CD4-positive, alpha-beta T cell (primary cell): ENCODE results near the gene MUCL1. TPM values are rescaled to one million over a fixed set of nuclear protein-coding genes. Genes with fewer than 3 reads are reported as not detected.

Source experiments
- ATAC-seq: fragments of 200-7000 bp; cut with Tn5 transposase; one replicate; pipeline ENCODE4 v1.10.0; 2022; ENCODE audit warnings: mild to moderate bottlenecking; ENCODE audit not compliant: poor library complexity
- CTCF ChIA-PET: fragments of 350-600 bp; sonication (Branson Sonifier 250); formaldehyde crosslinking; loops from one replicate; lab custom pipeline; 2021; ENCODE audit warnings: antibody characterized with exemption, inconsistent platforms; lab: Charles Lee
- POLR2A ChIA-PET: fragments of 350-600 bp; sonication (Branson Sonifier 250); formaldehyde crosslinking; loops from one replicate; lab custom pipeline; 2021; ENCODE audit warnings: antibody characterized with exemption, inconsistent platforms; lab: Charles Lee
- DNase-seq, 14 experiments: peaks; one replicate each; pipeline ENCODE4 v3.0.0-alpha.2; 2013 to 2020; ENCODE audit warnings: mixed read lengths in 2 of 14
- H3K27ac ChIP-seq, 2 donors: one replicate each; pipeline versions ENCODE4 v1.5.1 to v1.7.0; 2013; ENCODE audit warnings: low read length in 2 of 2, low read depth in 1 of 2, mild to moderate bottlenecking in 1 of 2
- H3K27me3 ChIP-seq, 2 experiments: 1 replicate in 1 of 2; 2 replicates in 1 of 2; pipeline versions ENCODE4 v1.6.1 to v1.7.0; 2013; ENCODE audit warnings: low read length in 2 of 2, control low read depth in 1 of 2, mild to moderate bottlenecking in 1 of 2, moderate library complexity in 1 of 2; ENCODE audit not compliant: insufficient read depth in 2 of 2, control insufficient read depth in 1 of 2
- H3K36me3 ChIP-seq: one replicate; pipeline ENCODE4 v1.6.1; 2013; ENCODE audit warnings: low read length, control low read depth; ENCODE audit not compliant: insufficient read depth
- H3K4me1 ChIP-seq: one replicate; pipeline ENCODE4 v1.6.1; 2013; ENCODE audit warnings: low read length, control low read depth; ENCODE audit not compliant: insufficient read depth
- H3K4me3 ChIP-seq: one replicate; pipeline ENCODE4 v1.5.1; 2013; ENCODE audit warnings: mild to moderate bottlenecking, low read length, moderate library complexity
- H3K9me3 ChIP-seq, 2 experiments: 1 replicate in 1 of 2; 2 replicates in 1 of 2; pipeline versions ENCODE4 v1.6.1 to v1.7.0; 2013; ENCODE audit warnings: low read length in 2 of 2, mild to moderate bottlenecking in 2 of 2, control low read depth in 1 of 2, moderate library complexity in 1 of 2; ENCODE audit not compliant: control insufficient read depth in 1 of 2, insufficient read depth in 1 of 2
- H3K27ac Mint-ChIP-seq: one replicate; pipeline ENCODE4 v1.8.0; 2020; ENCODE audit warnings: mixed read lengths
- H3K27me3 Mint-ChIP-seq: one replicate; pipeline ENCODE4 v1.8.0; 2021; ENCODE audit warnings: mixed read lengths
- H3K36me3 Mint-ChIP-seq: one replicate; pipeline ENCODE4 v1.8.0; 2021; ENCODE audit warnings: low read depth, mixed read lengths
- H3K4me1 Mint-ChIP-seq: one replicate; pipeline ENCODE4 v1.8.0; 2021; ENCODE audit warnings: low read depth, mixed read lengths
- H3K4me3 Mint-ChIP-seq: one replicate; pipeline ENCODE4 v1.8.0; 2020; ENCODE audit warnings: mild to moderate bottlenecking, mixed read lengths
- H3K9me3 Mint-ChIP-seq: one replicate; pipeline ENCODE4 v1.8.0; 2020; ENCODE audit warnings: mixed read lengths
- CTCF ChIP-seq: fragments of 200-600 bp; IDR thresholded peaks from one replicate; pipeline ENCODE4 v1.8.0; 2022; ENCODE audit warnings: antibody characterized with exemption, mild to moderate bottlenecking
- intact Hi-C, 2 experiments: fragments of 100-400 bp; cut with DNase I in 1 of 2; cut with micrococcal nuclease in 1 of 2; formaldehyde crosslinking; loops; one replicate each; pipeline versions ENCODE4 v1.15.1 to v1.9.0; 2023 to 2025; cut with DNase I, micrococcal nuclease
- total RNA-seq, 174 experiments: library from RNA in 2 of 174; stranded (reverse) in 2 of 174; gene quantifications; one replicate each; pipeline ENCODE4 v1.2.3 and lab custom pipeline; 2021 to 2026

MUCL1 gene
- total RNA-seq, 2 experiments from 2014 or later = not detected

GRCh38 chr12:54859502-54859901 lies 5.2 kb downstream of the MUCL1 start:
- CTCF ChIA-PET = no interaction called here
- Mint-ChIP-seq H3K4me3 (no peak overlapping the region), H3K36me3 (no peaks in the 10 kb centered on the region), H3K27ac (no peak overlapping the region), H3K4me1 (no peaks in the 10 kb centered on the region), H3K9me3 (no peaks in the 10 kb centered on the region), H3K27me3 (peaks cover 5% of the 10 kb centered on the region)
- Histone ChIP-seq H3K9me3 (no peaks in the 10 kb centered on the region), H3K27me3 (no peaks in the 10 kb centered on the region), H3K4me1 (no peaks in the 10 kb centered on the region), H3K27ac (no peak overlapping the region), H3K36me3 (no peaks in the 10 kb centered on the region), H3K4me3 (no peak overlapping the region)
- intact Hi-C loops = loop anchor here in 1 of 2 experiments (5.0 kb wide), 2 partner anchors 78 to 107 kb away; no protein-coding TSS in a partner anchor
- DNase-seq (no peak), ATAC-seq (no peak)
- POLR2A ChIA-PET = no interaction called here
- TF ChIP-seq CTCF = no peak

GRCh38 chr12:54861927-54862326 lies 7.6 kb downstream of the MUCL1 start:
- ChIA-PET CTCF (interaction anchor here (1.6 kb wide), 1 partner anchor 73 kb away, joined by 3 read pairs; no protein-coding TSS in a partner anchor), POLR2A (no interaction called here)
- H3K4me1 ChIP-seq = no peaks in the 10 kb centered on the region
- no peaks in the 10 kb centered on the region for H3K9me3 ChIP-seq
- H3K4me3 ChIP-seq = no peak overlapping the region
- H3K36me3 ChIP-seq = no peaks in the 10 kb centered on the region
- DNase-seq (no peak), ATAC-seq (no peak)
- intact Hi-C loops = no loop called here
- TF ChIP-seq CTCF = no peak
- H3K27me3 ChIP-seq = no peaks in the 10 kb centered on the region
- H3K9me3 Mint-ChIP-seq = no peaks in the 10 kb centered on the region
- H3K4me3 Mint-ChIP-seq = no peak overlapping the region
- no peaks in the 10 kb centered on the region for H3K4me1 Mint-ChIP-seq
- H3K27ac ChIP-seq = no peak overlapping the region
- peaks cover 5% of the 10 kb centered on the region for H3K27me3 Mint-ChIP-seq
- no peaks in the 10 kb centered on the region for H3K36me3 Mint-ChIP-seq
- H3K27ac Mint-ChIP-seq = no peak overlapping the region

GRCh38 chr12:54863948-54864618 lies 9.8 kb downstream of the MUCL1 start:
- POLR2A ChIA-PET = no interaction called here
- Histone ChIP-seq H3K9me3 (no peaks in the 10 kb centered on the region), H3K4me1 (no peaks in the 10 kb centered on the region), H3K27me3 (no peaks in the 10 kb centered on the region), H3K36me3 (no peaks in the 10 kb centered on the region), H3K27ac (no peak overlapping the region), H3K4me3 (no peak overlapping the region)
- Mint-ChIP-seq H3K4me1 (no peaks in the 10 kb centered on the region), H3K9me3 (no peaks in the 10 kb centered on the region), H3K27ac (no peak overlapping the region), H3K27me3 (peaks cover 10% of the 10 kb centered on the region), H3K4me3 (no peak overlapping the region), H3K36me3 (no peaks in the 10 kb centered on the region)
- intact Hi-C loops = no loop called here
- DNase-seq (no peak), ATAC-seq (no peak)
- CTCF ChIA-PET = no interaction called here
- no peak for TF ChIP-seq CTCF
